Astrocyte (in vitro differentiated cells and primary cell): ENCODE measurements around the gene KIF14.

Experiments used
- CTCF ChIP-seq: IDR thresholded peaks from 2 replicates; pipeline ENCODE4 v1.5.1; 2011; ENCODE audit warnings: low read depth, mild to moderate bottlenecking, inconsistent platforms, low read length, moderate library complexity; ENCODE audit not compliant: insufficient read depth
- EZH2 ChIP-seq: IDR thresholded peaks from 2 replicates; pipeline ENCODE4 v1.6.1; 2012; ENCODE audit warnings: mild to moderate bottlenecking, low read length, inconsistent platforms; ENCODE audit not compliant: insufficient read depth

DNA sequence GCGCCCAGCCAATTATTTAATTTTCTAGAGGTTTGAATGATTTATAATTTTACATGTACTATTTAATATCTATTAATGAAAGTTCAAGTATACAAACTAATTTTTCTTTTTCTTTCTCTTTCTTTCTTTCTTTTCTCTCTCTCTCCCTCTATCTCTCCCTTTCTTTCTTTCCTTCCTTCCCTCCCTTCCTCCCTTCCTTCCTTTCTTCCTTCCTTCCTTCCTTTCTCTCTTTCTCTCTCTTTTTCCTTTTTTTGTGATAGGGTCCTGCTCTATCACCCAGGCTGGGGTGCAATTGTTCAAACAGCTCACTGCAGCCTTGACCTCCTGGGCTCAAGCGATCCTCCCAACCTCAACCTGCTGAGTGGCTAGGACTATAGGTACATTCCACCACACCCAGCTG is 16.1 kb upstream of the KIF14 start:
- TF ChIP-seq CTCF (no peak), EZH2 (no peak)
